Endothelial cell (in vitro differentiated cells): ENCODE results near the gene THAP2. TPM values are rescaled to one million over a fixed set of nuclear protein-coding genes. Genes with fewer than 3 reads are reported as not detected.
"Not testable (repeated sequence)": the region's sequence is repeated elsewhere in the genome, so short reads cannot be mapped to it uniquely, and the experiment has no call there.

Source experiments
- DNase-seq: peaks from one replicate; pipeline ENCODE4 v3.0.0; 2021; ENCODE audit warnings: low spot score
- H3K27ac Mint-ChIP-seq: one replicate; pipeline ENCODE4 v1.8.0; 2021; ENCODE audit warnings: mixed read lengths, inconsistent platforms; ENCODE audit not compliant: unreplicated experiment
- H3K27me3 Mint-ChIP-seq: one replicate; pipeline ENCODE4 v1.8.0; 2021; ENCODE audit warnings: mild to moderate bottlenecking, moderate library complexity, mixed read lengths, inconsistent platforms; ENCODE audit not compliant: unreplicated experiment
- H3K36me3 Mint-ChIP-seq: one replicate; pipeline ENCODE4 v1.8.0; 2021; ENCODE audit warnings: mild to moderate bottlenecking, low read depth, mixed read lengths, inconsistent platforms; ENCODE audit not compliant: unreplicated experiment
- H3K4me1 Mint-ChIP-seq: one replicate; pipeline ENCODE4 v1.8.0; 2021; ENCODE audit warnings: mild to moderate bottlenecking, mixed read lengths, inconsistent platforms; ENCODE audit not compliant: unreplicated experiment
- H3K4me3 Mint-ChIP-seq: one replicate; pipeline ENCODE4 v1.8.0; 2021; ENCODE audit warnings: mild to moderate bottlenecking, mixed read lengths, inconsistent platforms; ENCODE audit not compliant: unreplicated experiment
- H3K9me3 Mint-ChIP-seq: one replicate; pipeline ENCODE4 v1.8.0; 2021; ENCODE audit warnings: mixed read lengths, inconsistent platforms; ENCODE audit not compliant: unreplicated experiment
- CTCF ChIP-seq: fragments of 200-600 bp; sonication (generic); IDR thresholded peaks from one replicate; pipeline ENCODE4 v1.5.0; 2021; ENCODE audit warnings: antibody characterized with exemption; ENCODE audit not compliant: unreplicated experiment
- total RNA-seq: library from RNA; stranded (reverse); fragmentation: NEBNext Ultra II Directional; extraction: Animal tissue kit (Norgen Biotek cat#: 25700); gene quantifications from one replicate; pipeline ENCODE4 v1.2.1, GENCODE V29; 2021; ENCODE audit not compliant: unreplicated experiment

Gene THAP2
- total RNA-seq, 1 donor from 2014 or later: 4.2 TPM

GRCh38 chr12:71688961-71689570 lies 25.0 kb downstream of the THAP2 start:
- H3K27ac Mint-ChIP-seq: no peak overlapping the region
- no peak overlapping the region for H3K4me3 Mint-ChIP-seq
- no peaks in the 10 kb centered on the region for H3K9me3 Mint-ChIP-seq
- peaks cover 5% of the 10 kb centered on the region for H3K36me3 Mint-ChIP-seq
- no peaks in the 10 kb centered on the region for H3K27me3 Mint-ChIP-seq
- no peak for DNase-seq
- peaks cover 8% of the 10 kb centered on the region for H3K4me1 Mint-ChIP-seq
- no peak for TF ChIP-seq CTCF

GRCh38 chr12:71691504-71692129 lies 27.5 kb downstream of the THAP2 start:
- Mint-ChIP-seq H3K4me3 (no peak overlapping the region), H3K4me1 (peaks cover 8% of the 10 kb centered on the region), H3K27me3 (no peaks in the 10 kb centered on the region), H3K27ac (no peak overlapping the region), H3K36me3 (peaks cover 5% of the 10 kb centered on the region), H3K9me3 (no peaks in the 10 kb centered on the region)
- TF ChIP-seq CTCF: no peak
- DNase-seq: no peak

DNA sequence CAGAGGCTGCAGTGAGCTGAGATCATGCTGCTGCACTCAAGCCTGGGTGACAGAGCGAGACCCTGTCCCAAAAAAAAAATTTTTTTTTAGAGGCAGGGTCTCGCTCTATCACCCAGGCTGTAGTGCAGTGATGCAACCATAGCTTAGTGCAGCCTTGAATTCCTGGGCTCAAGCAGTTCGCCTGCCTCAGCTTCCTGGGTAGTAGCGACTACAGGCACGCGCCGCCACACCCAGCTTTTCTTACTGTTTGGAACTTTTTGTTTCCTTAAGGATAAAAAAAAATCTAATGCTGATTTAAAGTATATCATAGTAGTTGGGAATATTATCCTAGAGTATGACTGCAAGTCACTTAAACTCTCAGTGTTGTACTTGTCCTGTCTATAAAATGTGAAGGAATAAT lies 29.0 kb downstream of the THAP2 start:
- no peak overlapping the region for H3K27ac Mint-ChIP-seq
- peaks cover 1% of the 10 kb centered on the region for H3K4me1 Mint-ChIP-seq
- no peaks in the 10 kb centered on the region for H3K27me3 Mint-ChIP-seq
- no peaks in the 10 kb centered on the region for H3K9me3 Mint-ChIP-seq
- DNase-seq: no peak
- H3K36me3 Mint-ChIP-seq: peaks cover 9% of the 10 kb centered on the region
- H3K4me3 Mint-ChIP-seq: no peak overlapping the region
- no peak for TF ChIP-seq CTCF

GRCh38 chr12:71693651-71694050 lies 29.6 kb downstream of the THAP2 start:
- H3K4me3 Mint-ChIP-seq, H3K27me3 Mint-ChIP-seq, H3K27ac Mint-ChIP-seq: not testable (repeated sequence)

GRCh38 chr12:71694099-71694820 lies 30.2 kb downstream of the THAP2 start:
- H3K4me3 Mint-ChIP-seq: no peak overlapping the region
- peaks cover 2% of the 10 kb centered on the region for H3K27me3 Mint-ChIP-seq
- H3K9me3 Mint-ChIP-seq: no peaks in the 10 kb centered on the region
- no peak for TF ChIP-seq CTCF
- DNase-seq: no peak
- H3K4me1 Mint-ChIP-seq: no peaks in the 10 kb centered on the region
- H3K27ac Mint-ChIP-seq: no peak overlapping the region
- peaks cover 16% of the 10 kb centered on the region for H3K36me3 Mint-ChIP-seq

More at GRCh38 chr12:71693651-71694050, 29.6 kb downstream of the THAP2 start:
- DNase-seq, H3K9me3 Mint-ChIP-seq, H3K4me1 Mint-ChIP-seq, H3K36me3 Mint-ChIP-seq: not testable (repeated sequence)
